ENCODE data around the gene EMC10.
A peak's percentile ranks its signal among the peaks of the same experiment; 100 is the strongest.

The EMC10 gene

GRCh38 chr19:50477751-50478515, 1.6 kb downstream of the EMC10 start:
- DNase-seq (ENCODE audit: low read depth in 1 of 2, low spot score in 1 of 2), result no peak

- DNase-seq (ENCODE audit: low read depth in 1 of 2, low spot score in 1 of 2), result no peak
Measured at GRCh38 chr19:50478901-50479715, 2.8 kb downstream of the EMC10 start.

GRCh38 chr19:50479761-50480251, 3.5 kb downstream of the EMC10 start:
- no peak for DNase-seq (ENCODE audit: low read depth in 1 of 2, low spot score in 1 of 2)

- DNase-seq (ENCODE audit: low read depth in 1 of 2, low spot score in 1 of 2), result no peak
Measured at GRCh38 chr19:50480281-50481111, 4.2 kb downstream of the EMC10 start.

GRCh38 chr19:50481351-50482149, 5.2 kb downstream of the EMC10 start:
- DNase-seq (ENCODE audit: low read depth in 1 of 2, low spot score in 1 of 2), result no peak

- no peak for DNase-seq (ENCODE audit: low read depth in 1 of 2, low spot score in 1 of 2)
Measured at GRCh38 chr19:50482271-50482855, 6.1 kb downstream of the EMC10 start.

- no peak for DNase-seq (ENCODE audit: low read depth in 1 of 2, low spot score in 1 of 2)
Measured at GRCh38 chr19:50482916-50483315, 6.6 kb downstream of the EMC10 start.

- DNase-seq (ENCODE audit: low read depth in 1 of 2, low spot score in 1 of 2), result no peak
Measured at GRCh38 chr19:50485284-50485955, 9.1 kb downstream of the EMC10 start.

- peak in 1 of 2 donors; percentile 45 for DNase-seq (ENCODE audit: low read depth in 1 of 2, low spot score in 1 of 2)
Measured at GRCh38 chr19:50486823-50487515, 10.7 kb downstream of the EMC10 start.

- no peak for DNase-seq (ENCODE audit: low read depth in 1 of 2, low spot score in 1 of 2)
Measured at GRCh38 chr19:50488389-50489194, 12.3 kb downstream of the EMC10 start.

GRCh38 chr19:50489461-50490011, 13.2 kb downstream of the EMC10 start:
- DNase-seq (ENCODE audit: low read depth in 1 of 2, low spot score in 1 of 2), result no peak

GRCh38 chr19:50490411-50490811, 14.1 kb downstream of the EMC10 start:
- no peak for DNase-seq (ENCODE audit: low read depth in 1 of 2, low spot score in 1 of 2)

- no peak for DNase-seq (ENCODE audit: low read depth in 1 of 2, low spot score in 1 of 2)
Measured at GRCh38 chr19:50490991-50491472, 14.7 kb downstream of the EMC10 start.

GRCh38 chr19:50492303-50493052, 16.2 kb downstream of the EMC10 start:
- no peak for DNase-seq (ENCODE audit: low read depth in 1 of 2, low spot score in 1 of 2)

- DNase-seq (ENCODE audit: low read depth in 1 of 2, low spot score in 1 of 2), result no peak
Measured at GRCh38 chr19:50493171-50493570, 16.9 kb downstream of the EMC10 start.

GRCh38 chr19:50494186-50495019, 18.1 kb downstream of the EMC10 start:
- DNase-seq (ENCODE audit: low read depth in 1 of 2, low spot score in 1 of 2), result no peak

Data from stimulated activated CD4-positive, alpha-beta T cell treated with anti-CD3 and anti-CD28 coated beads, Interleukin-15, amount 100 ng/mL, for 1 hour (primary cell).